ENCODE data around the gene HDAC9.

Gene HDAC9

DNA sequence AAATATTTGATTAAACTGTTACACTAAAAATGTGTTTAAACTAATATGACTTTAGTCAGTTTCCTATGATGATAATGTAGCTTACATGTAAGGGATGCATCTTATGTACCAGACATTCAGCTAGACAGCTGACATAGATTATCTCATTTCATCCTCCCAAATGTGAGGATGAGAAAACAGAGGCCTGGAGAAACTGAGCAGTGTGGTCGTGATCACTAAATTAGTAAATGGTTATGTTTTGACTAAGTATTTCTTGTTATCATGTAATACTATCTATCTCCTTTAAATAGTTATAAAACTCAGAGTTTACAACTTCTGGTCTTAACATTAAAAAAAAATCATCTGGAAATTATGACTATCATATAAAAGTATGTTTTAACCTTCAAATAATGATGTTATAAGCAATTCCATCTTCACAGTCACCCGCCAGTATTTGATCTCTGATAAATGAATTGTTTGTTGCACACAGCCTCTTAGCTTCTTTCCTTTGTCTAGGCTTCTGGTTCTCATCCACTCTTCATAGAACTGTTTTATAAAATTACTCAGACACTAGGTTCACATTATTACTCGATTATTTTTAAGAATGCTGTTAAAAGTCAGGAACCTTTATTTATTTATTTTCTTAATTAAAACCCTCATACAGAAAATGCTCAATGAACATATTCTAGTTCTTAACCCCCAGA, 33.6 kb upstream of the HDAC9 start:
- TF ChIP-seq SUZ12 (IDR thresholded peaks at IDR 0.05; ENCODE audit: extremely low read depth, insufficient read depth, insufficient read length), result no peak
- no peak for TF ChIP-seq YY1 (IDR thresholded peaks at IDR 0.05; ENCODE audit: insufficient read depth, insufficient read length)
- TF ChIP-seq ZNF274 (IDR thresholded peaks at IDR 0.05; ENCODE audit: low read depth, low read length), result no peak
- Histone ChIP-seq H3K4me1 (ENCODE audit: insufficient read depth, insufficient read length) (no peaks in the 10 kb centered on the region), H3K36me3 (ENCODE audit: insufficient read depth, insufficient read length, low read length) (no peaks in the 10 kb centered on the region), H3K4me3 (ENCODE audit: insufficient read length, low read depth) (no peak overlapping the region), H3K9ac (ENCODE audit: insufficient read length, low read depth) (no peak overlapping the region), H3K9me3 (ENCODE audit: insufficient read depth, low read length) (no peaks in the 10 kb centered on the region), H3K27me3 (ENCODE audit: insufficient read depth, insufficient read length) (no peaks in the 10 kb centered on the region)
- DNase-seq (ENCODE audit: low read depth, low spot score), result no peak

DNA sequence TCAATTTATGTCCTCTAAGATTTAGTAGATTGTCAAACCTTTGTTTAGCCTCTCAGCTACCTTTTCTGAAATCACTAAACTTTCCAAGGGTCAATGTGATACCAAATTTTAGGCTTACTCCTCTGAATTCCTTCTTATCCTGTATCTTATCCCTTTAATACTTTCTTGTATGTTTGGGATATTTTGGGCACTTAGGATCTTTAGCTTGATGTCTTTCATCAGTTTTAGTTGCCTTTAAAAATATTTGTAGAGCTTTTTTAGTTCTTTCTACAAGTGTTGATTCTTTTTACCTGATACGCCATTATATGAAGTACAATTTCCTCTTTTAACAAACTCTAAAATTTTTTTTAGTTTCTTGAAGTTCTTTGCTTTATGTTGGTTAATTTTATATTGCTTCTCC, 30.7 kb upstream of the HDAC9 start:
- DNase-seq (ENCODE audit: low read depth, low spot score), result no peak
- TF ChIP-seq ZNF274 (IDR thresholded peaks at IDR 0.05; ENCODE audit: low read depth, low read length), result no peak
- Histone ChIP-seq H3K4me3 (ENCODE audit: insufficient read length, low read depth) (no peak overlapping the region), H3K9ac (ENCODE audit: insufficient read length, low read depth) (no peak overlapping the region), H3K36me3 (ENCODE audit: insufficient read depth, insufficient read length, low read length) (no peaks in the 10 kb centered on the region), H3K27me3 (ENCODE audit: insufficient read depth, insufficient read length) (no peaks in the 10 kb centered on the region), H3K4me1 (ENCODE audit: insufficient read depth, insufficient read length) (no peaks in the 10 kb centered on the region), H3K9me3 (ENCODE audit: insufficient read depth, low read length) (no peaks in the 10 kb centered on the region)

DNA sequence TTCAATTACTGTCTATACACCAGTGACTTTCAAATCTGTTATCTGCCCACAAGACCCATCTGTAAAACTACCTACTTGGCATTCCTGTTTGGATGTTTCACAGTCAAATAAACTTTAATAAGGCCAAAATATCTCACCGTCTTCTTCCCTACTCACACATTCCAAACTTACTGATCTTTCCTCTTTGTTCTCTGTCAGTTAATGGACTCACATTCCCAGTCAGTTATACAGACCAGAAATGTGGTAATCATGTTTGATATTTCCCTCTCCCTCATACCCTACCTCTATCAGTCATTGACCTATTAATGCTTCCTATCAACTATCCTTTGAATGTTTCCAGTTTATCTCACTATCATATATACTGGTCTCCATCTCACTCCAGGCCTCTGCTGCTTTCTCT, 28.5 kb upstream of the HDAC9 start:
- H3K4me1 ChIP-seq (ENCODE audit: insufficient read depth, insufficient read length), result no peaks in the 10 kb centered on the region
- no peaks in the 10 kb centered on the region for H3K9me3 ChIP-seq (ENCODE audit: insufficient read depth, low read length)
- no peaks in the 10 kb centered on the region for H3K27me3 ChIP-seq (ENCODE audit: insufficient read depth, insufficient read length)
- no peaks in the 10 kb centered on the region for H3K36me3 ChIP-seq (ENCODE audit: insufficient read depth, insufficient read length, low read length)
- no peak overlapping the region for H3K9ac ChIP-seq (ENCODE audit: insufficient read length, low read depth)
- DNase-seq (ENCODE audit: low read depth, low spot score), result no peak
- TF ChIP-seq SUZ12 (IDR thresholded peaks at IDR 0.05; ENCODE audit: extremely low read depth, insufficient read depth, insufficient read length) (no peak), YY1 (IDR thresholded peaks at IDR 0.05; ENCODE audit: insufficient read depth, insufficient read length) (no peak), ZNF274 (IDR thresholded peaks at IDR 0.05; ENCODE audit: low read depth, low read length) (no peak)
- H3K4me3 ChIP-seq (ENCODE audit: insufficient read length, low read depth), result no peak overlapping the region

DNA sequence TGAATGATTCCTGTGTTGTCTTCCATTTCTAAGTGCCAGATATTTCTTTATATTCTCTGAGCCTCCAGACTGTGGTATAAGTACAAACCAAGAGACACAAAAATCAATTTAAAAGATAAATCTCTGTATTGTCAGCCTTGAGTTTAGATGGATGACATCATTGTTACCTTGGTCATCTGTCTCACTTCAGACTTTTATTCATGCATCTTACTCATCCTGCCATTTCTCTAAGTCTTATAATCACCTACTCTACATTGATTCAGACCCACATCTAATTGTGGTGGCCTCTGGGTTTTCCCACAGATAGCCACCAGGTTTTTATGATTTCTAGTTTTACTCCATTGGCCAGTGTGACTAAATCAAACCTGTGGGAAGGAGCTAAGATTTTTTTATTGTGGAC, 26.8 kb upstream of the HDAC9 start:
- Histone ChIP-seq H3K4me1 (ENCODE audit: insufficient read depth, insufficient read length) (no peaks in the 10 kb centered on the region), H3K9ac (ENCODE audit: insufficient read length, low read depth) (no peak overlapping the region), H3K9me3 (ENCODE audit: insufficient read depth, low read length) (no peaks in the 10 kb centered on the region), H3K36me3 (ENCODE audit: insufficient read depth, insufficient read length, low read length) (no peaks in the 10 kb centered on the region), H3K27me3 (ENCODE audit: insufficient read depth, insufficient read length) (no peaks in the 10 kb centered on the region), H3K4me3 (ENCODE audit: insufficient read length, low read depth) (no peak overlapping the region)
- DNase-seq (ENCODE audit: low read depth, low spot score), result no peak
- TF ChIP-seq SUZ12 (IDR thresholded peaks at IDR 0.05; ENCODE audit: extremely low read depth, insufficient read depth, insufficient read length), result no peak
- no peak for TF ChIP-seq YY1 (IDR thresholded peaks at IDR 0.05; ENCODE audit: insufficient read depth, insufficient read length)
- no peak for TF ChIP-seq ZNF274 (IDR thresholded peaks at IDR 0.05; ENCODE audit: low read depth, low read length)

DNA sequence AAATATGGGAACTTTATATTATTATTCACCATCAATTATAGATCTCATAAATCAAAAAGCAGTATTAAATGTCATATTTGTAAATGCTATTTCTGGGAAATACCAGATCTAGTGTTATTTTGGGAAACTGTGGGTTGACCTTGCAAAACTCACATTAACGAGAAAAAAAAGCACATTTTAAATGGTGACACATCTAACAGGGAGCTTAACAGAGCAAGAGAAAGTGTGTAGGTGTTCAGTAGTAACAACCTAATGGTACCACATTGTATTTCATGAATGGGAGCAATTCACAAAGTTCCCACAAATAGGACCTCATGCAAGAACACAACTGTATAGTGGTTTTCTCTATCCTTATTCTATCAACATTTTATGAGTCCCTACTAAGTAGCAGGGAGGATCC, 26.2 kb upstream of the HDAC9 start:
- Histone ChIP-seq H3K27me3 (ENCODE audit: insufficient read depth, insufficient read length) (no peaks in the 10 kb centered on the region), H3K9me3 (ENCODE audit: insufficient read depth, low read length) (no peaks in the 10 kb centered on the region), H3K9ac (ENCODE audit: insufficient read length, low read depth) (no peak overlapping the region), H3K36me3 (ENCODE audit: insufficient read depth, insufficient read length, low read length) (no peaks in the 10 kb centered on the region), H3K4me1 (ENCODE audit: insufficient read depth, insufficient read length) (no peaks in the 10 kb centered on the region), H3K4me3 (ENCODE audit: insufficient read length, low read depth) (no peak overlapping the region)
- no peak for DNase-seq (ENCODE audit: low read depth, low spot score)
- TF ChIP-seq YY1 (IDR thresholded peaks at IDR 0.05; ENCODE audit: insufficient read depth, insufficient read length), result no peak
- no peak for TF ChIP-seq SUZ12 (IDR thresholded peaks at IDR 0.05; ENCODE audit: extremely low read depth, insufficient read depth, insufficient read length)
- TF ChIP-seq ZNF274 (IDR thresholded peaks at IDR 0.05; ENCODE audit: low read depth, low read length), result no peak

DNA sequence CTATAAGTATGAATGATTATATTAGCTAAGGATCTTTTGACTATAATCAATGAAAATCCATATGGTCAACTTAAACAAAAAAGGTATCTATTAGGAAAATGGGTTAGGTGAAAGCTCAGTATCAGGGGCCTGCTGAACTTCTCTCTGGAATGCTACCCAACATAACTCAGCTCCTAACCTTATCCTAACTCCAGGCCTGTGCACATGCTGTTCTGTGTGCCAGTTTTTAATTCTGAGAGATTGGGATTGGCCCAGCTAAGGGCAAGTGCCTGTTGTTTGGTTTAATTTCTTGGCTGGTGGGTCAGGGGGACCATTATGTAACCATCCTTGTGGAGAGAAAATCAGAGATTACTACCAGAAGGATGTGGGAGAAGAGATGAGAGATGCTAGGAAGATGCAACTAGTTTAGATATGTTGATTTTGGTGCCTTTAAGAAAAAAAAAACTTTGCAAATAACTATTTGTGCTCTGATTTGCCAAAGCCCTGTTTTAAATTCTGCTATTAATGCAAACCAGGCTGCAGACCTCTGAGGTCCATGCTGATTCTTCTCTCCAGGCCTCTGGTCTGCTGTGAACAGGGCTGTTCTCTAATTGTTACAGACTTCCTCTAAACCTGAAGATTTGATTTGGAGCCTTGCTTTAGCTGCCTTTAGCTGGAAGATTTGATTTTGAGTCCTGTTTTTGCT, 23.9 kb upstream of the HDAC9 start:
- no peaks in the 10 kb centered on the region for H3K9me3 ChIP-seq (ENCODE audit: insufficient read depth, low read length)
- H3K4me3 ChIP-seq (ENCODE audit: insufficient read length, low read depth), result no peak overlapping the region
- TF ChIP-seq ZNF274 (IDR thresholded peaks at IDR 0.05; ENCODE audit: low read depth, low read length) (no peak), SUZ12 (IDR thresholded peaks at IDR 0.05; ENCODE audit: extremely low read depth, insufficient read depth, insufficient read length) (no peak), YY1 (IDR thresholded peaks at IDR 0.05; ENCODE audit: insufficient read depth, insufficient read length) (no peak)
- H3K4me1 ChIP-seq (ENCODE audit: insufficient read depth, insufficient read length), result no peaks in the 10 kb centered on the region
- no peak overlapping the region for H3K9ac ChIP-seq (ENCODE audit: insufficient read length, low read depth)
- DNase-seq (ENCODE audit: low read depth, low spot score), result no peak
- no peaks in the 10 kb centered on the region for H3K36me3 ChIP-seq (ENCODE audit: insufficient read depth, insufficient read length, low read length)
- no peaks in the 10 kb centered on the region for H3K27me3 ChIP-seq (ENCODE audit: insufficient read depth, insufficient read length)

DNA sequence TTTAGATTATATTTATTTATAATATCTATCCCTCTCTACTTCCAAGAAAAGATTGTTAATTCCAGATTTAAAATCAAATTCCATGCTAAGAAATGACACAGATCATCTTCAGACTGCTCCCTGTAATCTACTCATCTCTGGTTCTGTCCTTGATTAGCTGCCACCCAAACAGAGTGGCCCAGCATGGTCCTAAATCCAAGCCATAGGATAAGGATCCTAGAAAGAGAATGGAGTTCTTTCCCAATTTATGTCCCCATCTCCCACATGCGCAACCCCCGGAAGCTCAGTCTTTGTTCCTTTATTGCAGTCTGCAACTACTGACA, 23.4 kb upstream of the HDAC9 start:
- no peak overlapping the region for H3K9ac ChIP-seq (ENCODE audit: insufficient read length, low read depth)
- H3K36me3 ChIP-seq (ENCODE audit: insufficient read depth, insufficient read length, low read length), result no peaks in the 10 kb centered on the region
- no peak for DNase-seq (ENCODE audit: low read depth, low spot score)
- H3K4me3 ChIP-seq (ENCODE audit: insufficient read length, low read depth), result no peak overlapping the region
- TF ChIP-seq ZNF274 (IDR thresholded peaks at IDR 0.05; ENCODE audit: low read depth, low read length) (no peak), SUZ12 (IDR thresholded peaks at IDR 0.05; ENCODE audit: extremely low read depth, insufficient read depth, insufficient read length) (no peak)
- H3K9me3 ChIP-seq (ENCODE audit: insufficient read depth, low read length), result no peaks in the 10 kb centered on the region
- no peaks in the 10 kb centered on the region for H3K27me3 ChIP-seq (ENCODE audit: insufficient read depth, insufficient read length)
- H3K4me1 ChIP-seq (ENCODE audit: insufficient read depth, insufficient read length), result no peaks in the 10 kb centered on the region
